ENCODE results near the gene FBXO34.

FBXO34 gene

DNA sequence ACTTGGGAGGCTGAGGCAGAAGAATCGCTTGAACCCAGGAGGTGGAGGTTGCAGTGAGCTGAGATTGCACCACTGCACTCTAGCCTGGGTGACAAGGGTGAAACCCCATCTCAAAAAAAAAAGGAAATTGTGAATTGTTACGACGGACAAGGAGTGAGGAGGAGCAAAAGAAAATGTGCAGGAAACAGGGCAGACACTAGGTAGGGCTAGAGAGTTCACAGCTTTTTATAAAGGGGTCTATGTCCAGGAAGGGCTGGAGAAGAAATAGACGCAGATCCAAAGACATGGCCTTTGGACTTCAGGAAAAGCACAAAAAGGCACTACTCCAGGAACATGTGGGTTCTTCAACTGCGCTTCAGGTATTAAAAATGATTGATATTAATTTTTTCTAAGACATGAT lies 106.0 kb downstream of the FBXO34 start:
- H3K9me2 ChIP-seq (replicated peaks; ENCODE audit: low read depth, low read length) = no peaks in the 10 kb centered on the region
- no peaks in the 10 kb centered on the region for H3K79me2 ChIP-seq (ENCODE audit: insufficient read depth, low read length)
- no peak overlapping the region for H2AFZ ChIP-seq (ENCODE audit: low read length)
- no peaks in the 10 kb centered on the region for H3K27me3 ChIP-seq (ENCODE audit: insufficient read depth, low read length, poor library complexity, severe bottlenecking)
- H3K9me3 ChIP-seq (ENCODE audit: insufficient read depth, low read depth, low read length) = no peaks in the 10 kb centered on the region
- H3K36me3 ChIP-seq (ENCODE audit: insufficient read depth, low read length) = peaks cover 32% of the 10 kb centered on the region; the same call in 1 of the 2 replicates
- H3K4me3 ChIP-seq (ENCODE audit: low read length, poor library complexity, severe bottlenecking) = no peak overlapping the region
- no peak overlapping the region for H3K9ac ChIP-seq (ENCODE audit: low read depth, low read length, poor library complexity, severe bottlenecking)
- H4K20me1 ChIP-seq (ENCODE audit: insufficient read depth, low read length, poor library complexity, severe bottlenecking) = no peaks in the 10 kb centered on the region
- no peak overlapping the region for H3K4me2 ChIP-seq (ENCODE audit: low read depth, low read length, poor library complexity, severe bottlenecking)
- TF ChIP-seq, protein P1, sequence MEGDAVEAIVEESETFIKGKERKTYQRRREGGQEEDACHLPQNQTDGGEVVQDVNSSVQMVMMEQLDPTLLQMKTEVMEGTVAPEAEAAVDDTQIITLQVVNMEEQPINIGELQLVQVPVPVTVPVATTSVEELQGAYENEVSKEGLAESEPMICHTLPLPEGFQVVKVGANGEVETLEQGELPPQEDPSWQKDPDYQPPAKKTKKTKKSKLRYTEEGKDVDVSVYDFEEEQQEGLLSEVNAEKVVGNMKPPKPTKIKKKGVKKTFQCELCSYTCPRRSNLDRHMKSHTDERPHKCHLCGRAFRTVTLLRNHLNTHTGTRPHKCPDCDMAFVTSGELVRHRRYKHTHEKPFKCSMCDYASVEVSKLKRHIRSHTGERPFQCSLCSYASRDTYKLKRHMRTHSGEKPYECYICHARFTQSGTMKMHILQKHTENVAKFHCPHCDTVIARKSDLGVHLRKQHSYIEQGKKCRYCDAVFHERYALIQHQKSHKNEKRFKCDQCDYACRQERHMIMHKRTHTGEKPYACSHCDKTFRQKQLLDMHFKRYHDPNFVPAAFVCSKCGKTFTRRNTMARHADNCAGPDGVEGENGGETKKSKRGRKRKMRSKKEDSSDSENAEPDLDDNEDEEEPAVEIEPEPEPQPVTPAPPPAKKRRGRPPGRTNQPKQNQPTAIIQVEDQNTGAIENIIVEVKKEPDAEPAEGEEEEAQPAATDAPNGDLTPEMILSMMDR (conservative IDR thresholded peaks at IDR 0.05; ENCODE audit: low read length) = peak; percentile 32
- TF ChIP-seq EZH2phosphoT487 (IDR thresholded peaks at IDR 0.05; ENCODE audit: borderline replicate concordance) = no peak
- peaks cover 15% of the 10 kb centered on the region for H3K4me1 ChIP-seq (ENCODE audit: insufficient read depth, low read length, poor library complexity, severe bottlenecking)
- peaks cover 6% of the 10 kb centered on the region; the same call in 1 of the 2 replicates for H3F3A ChIP-seq (ENCODE audit: low read depth)

DNA sequence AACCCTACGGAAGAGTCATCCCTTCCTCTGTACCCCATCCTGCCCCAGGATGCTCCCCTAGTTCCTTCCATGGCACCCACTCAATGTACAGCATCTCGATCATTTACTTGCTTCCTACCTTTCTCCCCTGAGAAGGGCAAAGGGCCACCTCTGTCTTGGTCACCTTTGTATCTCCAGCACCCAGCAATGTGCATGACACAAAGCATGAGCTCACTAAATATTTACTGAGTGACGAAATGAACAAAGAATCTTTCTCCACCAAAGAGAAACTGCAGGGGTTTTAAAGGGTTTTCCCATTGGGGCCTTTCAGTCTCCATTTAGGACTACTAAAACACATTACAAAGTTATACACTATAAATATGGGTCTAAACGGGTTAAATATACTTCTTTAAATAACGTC lies 109.8 kb downstream of the FBXO34 start:
- H3K4me1 ChIP-seq (ENCODE audit: insufficient read depth, low read length, poor library complexity, severe bottlenecking) = no peaks in the 10 kb centered on the region
- H3K4me2 ChIP-seq (ENCODE audit: low read depth, low read length, poor library complexity, severe bottlenecking) = no peak overlapping the region
- no peaks in the 10 kb centered on the region for H3K27me3 ChIP-seq (ENCODE audit: insufficient read depth, low read length, poor library complexity, severe bottlenecking)
- no peak overlapping the region for H3K4me3 ChIP-seq (ENCODE audit: low read length, poor library complexity, severe bottlenecking)
- H3K9me3 ChIP-seq (ENCODE audit: insufficient read depth, low read depth, low read length) = no peaks in the 10 kb centered on the region
- H2AFZ ChIP-seq (ENCODE audit: low read length) = no peak overlapping the region
- no peaks in the 10 kb centered on the region for H3F3A ChIP-seq (ENCODE audit: low read depth)
- peaks cover 31% of the 10 kb centered on the region; the same call in 1 of the 2 replicates for H3K36me3 ChIP-seq (ENCODE audit: insufficient read depth, low read length)
- no peaks in the 10 kb centered on the region for H3K79me2 ChIP-seq (ENCODE audit: insufficient read depth, low read length)
- no peak overlapping the region for H3K9ac ChIP-seq (ENCODE audit: low read depth, low read length, poor library complexity, severe bottlenecking)
- H3K9me2 ChIP-seq (replicated peaks; ENCODE audit: low read depth, low read length) = no peaks in the 10 kb centered on the region
- H4K20me1 ChIP-seq (ENCODE audit: insufficient read depth, low read length, poor library complexity, severe bottlenecking) = no peaks in the 10 kb centered on the region
- TF ChIP-seq EZH2phosphoT487 (IDR thresholded peaks at IDR 0.05; ENCODE audit: borderline replicate concordance) = no peak
- TF ChIP-seq, protein P1 (conservative IDR thresholded peaks at IDR 0.05; ENCODE audit: low read length) = no peak

DNA sequence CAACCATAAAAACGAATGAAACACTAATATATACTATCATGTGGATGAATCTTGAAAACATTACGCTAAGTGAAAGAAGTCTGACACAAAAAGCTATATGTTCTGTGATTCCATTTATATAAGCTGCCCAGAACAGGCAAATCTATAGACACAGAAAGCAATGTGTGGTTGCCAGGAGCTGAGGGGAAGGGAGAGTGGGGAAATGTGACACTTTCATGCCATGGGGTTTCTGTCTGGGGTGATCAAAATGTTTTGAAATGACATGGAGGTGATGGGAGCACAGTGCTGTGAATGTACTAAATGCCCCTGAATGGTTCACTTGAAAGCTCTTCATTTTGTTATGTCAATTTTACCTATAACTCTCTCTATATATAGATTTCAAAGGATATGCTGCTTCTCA lies 110.3 kb downstream of the FBXO34 start:
- Histone ChIP-seq H3K79me2 (ENCODE audit: insufficient read depth, low read length) (no peaks in the 10 kb centered on the region), H3K9ac (ENCODE audit: low read depth, low read length, poor library complexity, severe bottlenecking) (no peak overlapping the region), H4K20me1 (ENCODE audit: insufficient read depth, low read length, poor library complexity, severe bottlenecking) (no peaks in the 10 kb centered on the region), H3F3A (ENCODE audit: low read depth) (no peaks in the 10 kb centered on the region), H3K4me1 (ENCODE audit: insufficient read depth, low read length, poor library complexity, severe bottlenecking) (no peaks in the 10 kb centered on the region), H3K9me3 (ENCODE audit: insufficient read depth, low read depth, low read length) (no peaks in the 10 kb centered on the region), H3K36me3 (ENCODE audit: insufficient read depth, low read length) (peaks cover 29% of the 10 kb centered on the region; the same call in 1 of the 2 replicates), H3K4me2 (ENCODE audit: low read depth, low read length, poor library complexity, severe bottlenecking) (no peak overlapping the region), H3K9me2 (replicated peaks; ENCODE audit: low read depth, low read length) (no peaks in the 10 kb centered on the region), H2AFZ (ENCODE audit: low read length) (no peak overlapping the region), H3K27me3 (ENCODE audit: insufficient read depth, low read length, poor library complexity, severe bottlenecking) (no peaks in the 10 kb centered on the region), H3K4me3 (ENCODE audit: low read length, poor library complexity, severe bottlenecking) (no peak overlapping the region)
- TF ChIP-seq, protein P1 (conservative IDR thresholded peaks at IDR 0.05; ENCODE audit: low read length) = no peak
- TF ChIP-seq EZH2phosphoT487 (IDR thresholded peaks at IDR 0.05; ENCODE audit: borderline replicate concordance) = no peak
